Epithelial cell of esophagus (primary cell): ENCODE data around the gene INPP5A.

ENCODE experiments used
- DNase-seq: peaks from one replicate; pipeline ENCODE4 v3.0.0; 2010; ENCODE audit warnings: low read depth
- H3K4me3 ChIP-seq: 2 replicates; pipeline ENCODE4 v1.5.1; 2011; ENCODE audit warnings: mild to moderate bottlenecking, low read length, control low read depth
- CTCF ChIP-seq: IDR thresholded peaks from 2 replicates; pipeline ENCODE4 v1.5.1; 2011; ENCODE audit warnings: low read depth, mild to moderate bottlenecking, low read length, control low read depth, inconsistent platforms; ENCODE audit not compliant: insufficient read depth; ENCODE audit errors: missing control alignments

Gene INPP5A

GRCh38 chr10:132528064-132528691 is 9.4 kb upstream of the INPP5A start:
- TF ChIP-seq CTCF: no peak
- DNase-seq: no peak
- H3K4me3 ChIP-seq: no peak overlapping the region

DNA sequence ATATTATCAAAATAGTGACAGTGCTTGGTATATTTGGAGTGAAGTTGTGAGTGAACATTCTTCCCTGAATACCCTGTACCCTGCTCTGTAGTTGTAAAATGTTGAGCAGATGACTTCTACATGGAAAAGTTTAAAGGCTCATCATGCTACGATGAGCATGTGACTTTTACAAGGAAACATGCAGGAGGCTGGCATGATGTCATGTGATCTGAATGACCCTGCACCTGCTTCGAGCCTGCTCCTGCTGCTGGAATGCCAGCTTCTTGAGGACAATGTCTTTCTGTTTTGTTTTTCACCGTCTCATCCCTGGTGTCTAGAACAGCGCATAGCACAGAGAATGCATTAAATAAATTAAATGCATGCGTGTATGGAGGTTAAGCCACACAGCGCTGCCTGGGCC is 5.4 kb upstream of the INPP5A start:
- H3K4me3 ChIP-seq: no peak overlapping the region
- no peak for TF ChIP-seq CTCF
- no peak for DNase-seq

DNA sequence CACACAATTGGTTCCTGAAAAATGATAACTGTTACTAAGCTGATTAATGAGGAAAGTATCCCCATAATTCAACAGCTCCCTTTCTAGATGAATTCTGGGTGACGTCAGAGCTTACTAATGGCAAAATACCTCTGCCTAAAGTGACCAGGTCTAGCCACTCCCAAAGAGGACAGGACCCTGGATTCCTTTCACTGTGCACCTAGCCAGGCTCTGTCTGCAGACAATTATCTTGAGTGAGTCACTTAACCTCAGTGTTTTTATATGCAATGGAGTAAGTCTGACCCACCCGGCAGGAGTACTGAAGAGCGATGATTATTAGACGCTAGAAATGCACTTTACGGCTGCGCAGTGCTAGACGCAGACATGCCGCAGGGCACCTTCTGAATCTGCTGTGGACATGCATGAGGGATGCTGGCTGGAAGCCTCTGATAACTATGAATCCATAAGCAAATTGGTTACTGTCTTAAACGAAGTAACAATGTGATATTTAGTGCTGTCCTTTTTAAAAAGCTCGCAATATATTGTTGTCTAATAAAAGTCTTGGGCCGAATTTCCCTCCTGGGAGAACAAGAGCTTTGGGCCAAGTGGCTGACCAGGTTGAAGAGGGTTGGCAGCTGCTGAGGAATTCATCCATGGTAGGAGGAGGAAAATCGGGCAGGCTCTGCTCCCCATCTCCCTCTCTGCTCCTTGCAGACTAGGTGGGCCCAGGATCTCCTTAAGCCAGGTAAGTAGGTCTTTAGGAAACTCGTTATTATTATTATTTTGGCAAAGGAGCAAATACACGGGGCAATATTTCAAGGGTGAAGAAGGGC is 4.6 kb upstream of the INPP5A start:
- TF ChIP-seq CTCF: no peak
- DNase-seq: peak; percentile 84
- H3K4me3 ChIP-seq: no peak overlapping the region

DNA sequence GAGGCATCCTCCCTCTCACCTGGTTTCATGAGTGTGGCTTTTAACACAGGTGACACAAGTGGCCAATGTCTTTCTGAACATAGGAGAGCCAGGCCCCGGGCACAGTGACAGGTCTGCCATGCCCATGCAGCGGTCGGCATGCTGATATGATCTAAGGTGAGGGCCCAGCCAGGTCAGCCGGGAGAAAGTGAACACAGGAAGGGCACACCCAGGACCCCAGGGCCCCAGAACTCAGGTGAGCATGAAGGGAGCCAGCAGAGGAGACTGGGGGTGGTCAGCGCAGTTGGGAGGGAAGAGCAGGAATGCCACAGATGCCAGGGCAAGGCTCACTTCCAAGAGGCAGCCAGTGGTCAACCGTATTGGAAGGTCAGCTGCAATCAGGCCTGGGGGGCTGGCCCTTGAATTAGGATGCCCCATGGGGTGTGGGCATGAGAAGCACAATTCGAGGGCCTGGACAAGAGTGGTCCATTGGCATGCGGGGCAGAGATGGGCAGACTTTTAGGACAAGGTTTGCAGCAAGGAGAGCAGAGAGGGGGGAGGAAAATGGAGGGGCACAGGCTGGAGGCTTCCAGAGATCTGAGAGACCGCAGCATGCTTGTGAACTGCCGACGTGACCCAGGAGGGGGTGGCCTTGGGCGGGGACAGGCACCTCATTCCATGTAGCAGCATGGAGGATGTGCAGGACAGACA is 3.9 kb upstream of the INPP5A start:
- TF ChIP-seq CTCF: no peak
- no peak for DNase-seq
- no peak overlapping the region for H3K4me3 ChIP-seq

DNA sequence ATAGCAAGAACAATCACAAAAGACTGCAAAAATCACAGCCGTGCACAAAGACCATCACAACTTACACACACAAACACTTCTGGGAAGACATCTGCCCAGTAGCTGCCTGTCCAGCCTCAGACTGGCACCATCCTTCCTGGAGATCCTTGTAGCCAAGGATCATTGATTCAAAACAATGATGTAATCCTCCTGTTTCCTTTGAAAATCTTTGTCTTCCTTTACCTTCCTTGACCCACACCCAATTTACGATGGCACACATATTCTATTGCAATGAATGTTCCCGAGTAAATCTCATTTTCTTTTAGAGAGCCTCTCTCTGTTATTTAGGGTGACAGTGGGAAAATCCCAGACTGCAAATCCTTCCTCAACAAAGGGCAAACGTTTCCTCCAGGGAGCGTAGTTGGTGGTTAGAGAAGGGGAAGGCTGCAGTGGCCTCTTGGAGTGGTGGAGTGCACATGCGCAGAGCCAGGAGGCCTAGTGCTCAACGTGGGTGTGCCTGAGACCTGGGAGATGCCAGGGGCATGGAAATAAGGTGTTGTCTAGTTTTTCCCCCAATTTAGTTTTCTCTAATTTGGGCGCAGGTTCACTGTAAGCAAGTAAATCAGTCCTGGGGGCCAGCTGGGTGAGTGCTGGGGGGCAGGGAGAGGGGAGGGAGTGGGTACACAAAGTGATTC is 3.1 kb upstream of the INPP5A start:
- TF ChIP-seq CTCF: no peak
- no peak for DNase-seq

DNA sequence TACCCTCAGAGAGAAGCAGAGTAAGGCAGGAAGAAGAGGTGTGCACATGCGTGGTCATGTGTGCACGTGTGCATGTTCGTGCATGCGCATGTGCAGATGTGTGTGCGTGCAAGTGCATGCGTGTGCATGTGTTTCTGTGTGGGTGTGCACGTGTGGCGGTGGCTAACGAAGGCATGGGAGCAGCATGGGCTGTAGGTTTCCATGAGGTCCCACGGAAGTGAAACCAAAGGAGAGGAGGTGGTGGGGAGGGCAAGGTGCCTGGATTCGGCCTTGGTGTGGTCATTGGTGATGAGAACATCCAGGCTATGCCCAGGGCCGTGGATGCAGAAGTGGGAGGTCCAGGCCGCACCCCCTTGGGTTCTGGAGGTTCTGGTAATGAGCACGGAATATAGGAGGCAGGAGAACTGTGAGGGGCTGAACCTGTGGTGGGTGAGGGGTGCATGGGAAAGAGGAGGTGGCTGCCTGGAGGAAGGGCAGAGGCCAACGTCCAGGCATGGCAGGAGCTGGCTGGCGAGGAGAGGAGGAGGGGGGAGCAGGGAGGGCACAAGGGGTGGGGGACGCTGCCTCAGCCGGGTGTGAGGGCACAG is 2.4 kb upstream of the INPP5A start:
- H3K4me3 ChIP-seq: no peak overlapping the region
- no peak for TF ChIP-seq CTCF
- DNase-seq: no peak

More for the DNA sequence above, 3.1 kb upstream of the INPP5A start:
- no peak overlapping the region for H3K4me3 ChIP-seq
